GM19043 (cell line): Measurements from ENCODE around the gene TMEM165.

Source experiments
- ATAC-seq: cut with Tn5 transposase; IDR thresholded peaks from one replicate; pipeline ENCODE4 v1.9.1; 2021; ENCODE audit warnings: low read depth; ENCODE audit not compliant: unreplicated experiment

The TMEM165 gene

GRCh38 chr4:55447108-55447708 is 51.5 kb downstream of the TMEM165 start:
- ATAC-seq: no peak

- ATAC-seq: no peak
Measured at GRCh38 chr4:55447831-55448230, 52.1 kb downstream of the TMEM165 start.

- no peak for ATAC-seq
Measured at GRCh38 chr4:55450566-55450965, 54.8 kb downstream of the TMEM165 start.

GRCh38 chr4:55458164-55458563 is 62.4 kb downstream of the TMEM165 start:
- ATAC-seq: no peak

GRCh38 chr4:55458611-55459010 is 62.9 kb downstream of the TMEM165 start:
- ATAC-seq: no peak

GRCh38 chr4:55466001-55466400 is 70.2 kb downstream of the TMEM165 start:
- no peak for ATAC-seq

GRCh38 chr4:55468724-55469123 is 73.0 kb downstream of the TMEM165 start:
- ATAC-seq: no peak

- ATAC-seq: no peak
Measured at GRCh38 chr4:55469979-55470378, 74.2 kb downstream of the TMEM165 start.
